ENCODE results near the gene SCN4A. TPM values are rescaled to one million over a fixed set of nuclear protein-coding genes. Genes with fewer than 3 reads are reported as not detected.

SCN4A gene
- total and polyA plus RNA-seq, 2 of the 13 experiments (the other 11 are each of a cell fraction or from before 2014, with no cell fraction given) = 0.02 to 0.03 TPM

GRCh38 chr17:63956296-63956920 lies 16.3 kb downstream of the SCN4A start (continued):
- no peak for TF ChIP-seq ARID3A (IDR thresholded peaks at IDR 0.05; ENCODE audit: low read depth, low read length)

GRCh38 chr17:63955791-63956190 lies 16.9 kb downstream of the SCN4A start:
- TF ChIP-seq PBX3 (CRISPR knock-in tag; IDR thresholded peaks at IDR 0.05; ENCODE audit: borderline replicate concordance) (no peak), MAFF (IDR thresholded peaks at IDR 0.05; ENCODE audit: low read depth, low read length) (no peak), CBX5 (CRISPR knock-in tag; IDR thresholded peaks at IDR 0.05; ENCODE audit: borderline replicate concordance) (no peak), ADNP (CRISPR knock-in tag; IDR thresholded peaks at IDR 0.05) (no peak), GLI4 (CRISPR knock-in tag; IDR thresholded peaks at IDR 0.05; ENCODE audit: borderline replicate concordance) (no peak), GABPB1 (CRISPR knock-in tag; IDR thresholded peaks at IDR 0.05) (no peak)
- in situ Hi-C loops (cut with HindIII; ENCODE audit: extremely low pct_ligation_motif_present, low pct_unique_long_range_greater_than_20kb) = no loop called here
- Histone ChIP-seq H3K27ac (ENCODE audit: extremely low read length, insufficient read depth, low read length) (no peak overlapping the region), H3K9me3 (ENCODE audit: low read length) (no peaks in the 10 kb centered on the region), H3K79me2 (ENCODE audit: insufficient read depth, low read length) (no peaks in the 10 kb centered on the region), H4K20me1 (ENCODE audit: insufficient read depth, low read length) (no peaks in the 10 kb centered on the region), H3K4me1 (ENCODE audit: insufficient read depth, low read length) (peaks cover 14% of the 10 kb centered on the region), H3K4me3 (replicated peaks in 1 of 3; ENCODE audit: insufficient read depth in 1 of 3, low read depth in 2 of 3, low read length in 3 of 3) (no peak overlapping the region), H2AFZ (ENCODE audit: low read length) (no peak overlapping the region), H3K4me2 (ENCODE audit: low read depth, low read length) (no peak overlapping the region), H3K9ac (ENCODE audit: insufficient read depth, low read depth, low read length) (no peak overlapping the region), H3K36me3 (replicated peaks in 1 of 2; ENCODE audit: control insufficient read depth in 1 of 2, insufficient read depth in 2 of 2, low read length in 2 of 2) (no peaks in the 10 kb centered on the region), H3K27me3 (ENCODE audit: control insufficient read depth in 1 of 2, insufficient read depth in 2 of 2, low read length in 2 of 2) (peaks cover 17 to 47% of the 10 kb centered on the region in 2 experiments; a peak in 4 of 5 replicates)
- intact Hi-C loops (cut with micrococcal nuclease; ENCODE audit: unreplicated experiment) = no loop called here
- ChIA-PET CTCF (ENCODE audit: low intra/inter-chr PET ratio, low total read pairs) (no interaction called here), POLR2A (interaction anchor here (1.5 kb wide), 1 partner anchor 9 kb away, joined by 6 read pairs; no protein-coding TSS in a partner anchor)
- WGBS (ENCODE audit: low lambda C conversion rate) = 52% methylated on average over 3 of the region's 4 CpGs
- DNase-seq (ENCODE audit: low spot score) = no peak
- no peak for FAIRE-seq
- no peak for ATAC-seq
- no TSS peak for BruUV-seq (replicated peaks)

All from HepG2 (cell line).